ENCODE data around the gene CYP26C1. TPM values are rescaled to one million over a fixed set of nuclear protein-coding genes. Genes with fewer than 3 reads are reported as not detected.

CYP26C1 gene
- total and polyA plus RNA-seq, 2 of the 13 experiments (the other 11 are each of a cell fraction or from before 2014, with no cell fraction given) = 0.02 TPM; not detected in 1

DNA sequence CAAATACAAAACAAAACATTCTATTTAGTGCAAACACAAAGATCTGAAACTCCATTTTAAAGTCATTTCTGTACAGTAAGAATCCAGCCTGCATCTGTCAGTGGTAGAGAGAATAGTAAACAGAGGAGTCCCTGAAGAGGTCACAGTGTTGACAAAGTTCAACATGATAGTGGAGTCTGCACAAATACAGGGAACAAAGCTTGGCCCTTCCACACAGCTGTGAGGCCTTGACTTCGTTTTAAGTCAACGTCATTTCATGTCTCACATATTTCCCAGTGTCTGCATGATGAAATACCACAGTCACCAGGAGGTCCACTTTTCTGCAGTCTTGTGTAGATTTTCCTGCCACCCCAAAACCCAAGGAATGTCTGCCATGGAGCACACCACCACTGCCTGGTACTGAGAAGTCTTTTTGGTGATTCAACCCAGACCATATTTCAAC is 46.1 kb downstream of the CYP26C1 start (continued):
- TF ChIP-seq ZNF292 (CRISPR knock-in tag; IDR thresholded peaks at IDR 0.05; ENCODE audit: borderline replicate concordance, low read depth) = peak; percentile 66; the same call in 1 of the 2 replicates
- TF ChIP-seq, protein P1, sequence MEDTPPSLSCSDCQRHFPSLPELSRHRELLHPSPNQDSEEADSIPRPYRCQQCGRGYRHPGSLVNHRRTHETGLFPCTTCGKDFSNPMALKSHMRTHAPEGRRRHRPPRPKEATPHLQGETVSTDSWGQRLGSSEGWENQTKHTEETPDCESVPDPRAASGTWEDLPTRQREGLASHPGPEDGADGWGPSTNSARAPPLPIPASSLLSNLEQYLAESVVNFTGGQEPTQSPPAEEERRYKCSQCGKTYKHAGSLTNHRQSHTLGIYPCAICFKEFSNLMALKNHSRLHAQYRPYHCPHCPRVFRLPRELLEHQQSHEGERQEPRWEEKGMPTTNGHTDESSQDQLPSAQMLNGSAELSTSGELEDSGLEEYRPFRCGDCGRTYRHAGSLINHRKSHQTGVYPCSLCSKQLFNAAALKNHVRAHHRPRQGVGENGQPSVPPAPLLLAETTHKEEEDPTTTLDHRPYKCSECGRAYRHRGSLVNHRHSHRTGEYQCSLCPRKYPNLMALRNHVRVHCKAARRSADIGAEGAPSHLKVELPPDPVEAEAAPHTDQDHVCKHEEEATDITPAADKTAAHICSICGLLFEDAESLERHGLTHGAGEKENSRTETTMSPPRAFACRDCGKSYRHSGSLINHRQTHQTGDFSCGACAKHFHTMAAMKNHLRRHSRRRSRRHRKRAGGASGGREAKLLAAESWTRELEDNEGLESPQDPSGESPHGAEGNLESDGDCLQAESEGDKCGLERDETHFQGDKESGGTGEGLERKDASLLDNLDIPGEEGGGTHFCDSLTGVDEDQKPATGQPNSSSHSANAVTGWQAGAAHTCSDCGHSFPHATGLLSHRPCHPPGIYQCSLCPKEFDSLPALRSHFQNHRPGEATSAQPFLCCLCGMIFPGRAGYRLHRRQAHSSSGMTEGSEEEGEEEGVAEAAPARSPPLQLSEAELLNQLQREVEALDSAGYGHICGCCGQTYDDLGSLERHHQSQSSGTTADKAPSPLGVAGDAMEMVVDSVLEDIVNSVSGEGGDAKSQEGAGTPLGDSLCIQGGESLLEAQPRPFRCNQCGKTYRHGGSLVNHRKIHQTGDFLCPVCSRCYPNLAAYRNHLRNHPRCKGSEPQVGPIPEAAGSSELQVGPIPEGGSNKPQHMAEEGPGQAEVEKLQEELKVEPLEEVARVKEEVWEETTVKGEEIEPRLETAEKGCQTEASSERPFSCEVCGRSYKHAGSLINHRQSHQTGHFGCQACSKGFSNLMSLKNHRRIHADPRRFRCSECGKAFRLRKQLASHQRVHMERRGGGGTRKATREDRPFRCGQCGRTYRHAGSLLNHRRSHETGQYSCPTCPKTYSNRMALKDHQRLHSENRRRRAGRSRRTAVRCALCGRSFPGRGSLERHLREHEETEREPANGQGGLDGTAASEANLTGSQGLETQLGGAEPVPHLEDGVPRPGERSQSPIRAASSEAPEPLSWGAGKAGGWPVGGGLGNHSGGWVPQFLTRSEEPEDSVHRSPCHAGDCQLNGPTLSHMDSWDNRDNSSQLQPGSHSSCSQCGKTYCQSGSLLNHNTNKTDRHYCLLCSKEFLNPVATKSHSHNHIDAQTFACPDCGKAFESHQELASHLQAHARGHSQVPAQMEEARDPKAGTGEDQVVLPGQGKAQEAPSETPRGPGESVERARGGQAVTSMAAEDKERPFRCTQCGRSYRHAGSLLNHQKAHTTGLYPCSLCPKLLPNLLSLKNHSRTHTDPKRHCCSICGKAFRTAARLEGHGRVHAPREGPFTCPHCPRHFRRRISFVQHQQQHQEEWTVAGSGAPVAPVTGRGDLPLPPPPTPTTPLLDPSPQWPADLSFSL (CRISPR knock-in tag; IDR thresholded peaks at IDR 0.05) = peak; percentile 71; the same call in 1 of the 2 replicates
- TF ChIP-seq, protein P2, sequence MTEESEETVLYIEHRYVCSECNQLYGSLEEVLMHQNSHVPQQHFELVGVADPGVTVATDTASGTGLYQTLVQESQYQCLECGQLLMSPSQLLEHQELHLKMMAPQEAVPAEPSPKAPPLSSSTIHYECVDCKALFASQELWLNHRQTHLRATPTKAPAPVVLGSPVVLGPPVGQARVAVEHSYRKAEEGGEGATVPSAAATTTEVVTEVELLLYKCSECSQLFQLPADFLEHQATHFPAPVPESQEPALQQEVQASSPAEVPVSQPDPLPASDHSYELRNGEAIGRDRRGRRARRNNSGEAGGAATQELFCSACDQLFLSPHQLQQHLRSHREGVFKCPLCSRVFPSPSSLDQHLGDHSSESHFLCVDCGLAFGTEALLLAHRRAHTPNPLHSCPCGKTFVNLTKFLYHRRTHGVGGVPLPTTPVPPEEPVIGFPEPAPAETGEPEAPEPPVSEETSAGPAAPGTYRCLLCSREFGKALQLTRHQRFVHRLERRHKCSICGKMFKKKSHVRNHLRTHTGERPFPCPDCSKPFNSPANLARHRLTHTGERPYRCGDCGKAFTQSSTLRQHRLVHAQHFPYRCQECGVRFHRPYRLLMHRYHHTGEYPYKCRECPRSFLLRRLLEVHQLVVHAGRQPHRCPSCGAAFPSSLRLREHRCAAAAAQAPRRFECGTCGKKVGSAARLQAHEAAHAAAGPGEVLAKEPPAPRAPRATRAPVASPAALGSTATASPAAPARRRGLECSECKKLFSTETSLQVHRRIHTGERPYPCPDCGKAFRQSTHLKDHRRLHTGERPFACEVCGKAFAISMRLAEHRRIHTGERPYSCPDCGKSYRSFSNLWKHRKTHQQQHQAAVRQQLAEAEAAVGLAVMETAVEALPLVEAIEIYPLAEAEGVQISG (CRISPR knock-in tag; IDR thresholded peaks at IDR 0.05) = peak; percentile 73
- TF ChIP-seq ZNF276 (CRISPR knock-in tag; IDR thresholded peaks at IDR 0.05; ENCODE audit: low read depth) = no peak
- TF ChIP-seq, protein P3, sequence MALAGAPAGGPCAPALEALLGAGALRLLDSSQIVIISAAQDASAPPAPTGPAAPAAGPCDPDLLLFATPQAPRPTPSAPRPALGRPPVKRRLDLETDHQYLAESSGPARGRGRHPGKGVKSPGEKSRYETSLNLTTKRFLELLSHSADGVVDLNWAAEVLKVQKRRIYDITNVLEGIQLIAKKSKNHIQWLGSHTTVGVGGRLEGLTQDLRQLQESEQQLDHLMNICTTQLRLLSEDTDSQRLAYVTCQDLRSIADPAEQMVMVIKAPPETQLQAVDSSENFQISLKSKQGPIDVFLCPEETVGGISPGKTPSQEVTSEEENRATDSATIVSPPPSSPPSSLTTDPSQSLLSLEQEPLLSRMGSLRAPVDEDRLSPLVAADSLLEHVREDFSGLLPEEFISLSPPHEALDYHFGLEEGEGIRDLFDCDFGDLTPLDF (CRISPR knock-in tag; IDR thresholded peaks at IDR 0.05) = no peak
- 0 out of 2 replicates have a peak, but pooled peaks have one; percentile 46 for TF ChIP-seq ZNF317 (CRISPR knock-in tag; IDR thresholded peaks at IDR 0.05)
- TF ChIP-seq, protein P4, sequence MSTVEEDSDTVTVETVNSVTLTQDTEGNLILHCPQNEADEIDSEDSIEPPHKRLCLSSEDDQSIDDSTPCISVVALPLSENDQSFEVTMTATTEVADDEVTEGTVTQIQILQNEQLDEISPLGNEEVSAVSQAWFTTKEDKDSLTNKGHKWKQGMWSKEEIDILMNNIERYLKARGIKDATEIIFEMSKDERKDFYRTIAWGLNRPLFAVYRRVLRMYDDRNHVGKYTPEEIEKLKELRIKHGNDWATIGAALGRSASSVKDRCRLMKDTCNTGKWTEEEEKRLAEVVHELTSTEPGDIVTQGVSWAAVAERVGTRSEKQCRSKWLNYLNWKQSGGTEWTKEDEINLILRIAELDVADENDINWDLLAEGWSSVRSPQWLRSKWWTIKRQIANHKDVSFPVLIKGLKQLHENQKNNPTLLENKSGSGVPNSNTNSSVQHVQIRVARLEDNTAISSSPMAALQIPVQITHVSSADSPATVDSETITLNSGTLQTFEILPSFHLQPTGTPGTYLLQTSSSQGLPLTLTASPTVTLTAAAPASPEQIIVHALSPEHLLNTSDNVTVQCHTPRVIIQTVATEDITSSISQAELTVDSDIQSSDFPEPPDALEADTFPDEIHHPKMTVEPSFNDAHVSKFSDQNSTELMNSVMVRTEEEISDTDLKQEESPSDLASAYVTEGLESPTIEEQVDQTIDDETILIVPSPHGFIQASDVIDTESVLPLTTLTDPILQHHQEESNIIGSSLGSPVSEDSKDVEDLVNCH (CRISPR knock-in tag; IDR thresholded peaks at IDR 0.05) = no peak
- TF ChIP-seq ATF7-NPFF (CRISPR knock-in tag; IDR thresholded peaks at IDR 0.05; ENCODE audit: low read depth) = peak; percentile 22; the same call in 1 of the 2 replicates
- TF ChIP-seq REPIN1 (CRISPR knock-in tag; IDR thresholded peaks at IDR 0.05; ENCODE audit: borderline replicate concordance, low read depth) = no peak
- no peak for TF ChIP-seq ZBTB7B (CRISPR knock-in tag; IDR thresholded peaks at IDR 0.05)
- peak; percentile 83; the same call in 1 of the 2 replicates for TF ChIP-seq ZNF503 (CRISPR knock-in tag; IDR thresholded peaks at IDR 0.05)
